Neural cell (in vitro differentiated cells): ENCODE results near the gene RNU1-3.
"Not testable (repeated sequence)": the region's sequence is repeated elsewhere in the genome, so short reads cannot be mapped to it uniquely, and the experiment has no call there.

Source experiments
- EZH2 ChIP-seq: fragments of 200-600, 300-800 bp; shearing (Covaris generic), sonication (generic); IDR thresholded peaks from 2 replicates; pipeline ENCODE4 v1.6.1; 2014; ENCODE audit warnings: antibody characterized with exemption, low read length, borderline replicate concordance, mild to moderate bottlenecking; ENCODE audit not compliant: insufficient read depth, poor library complexity, severe bottlenecking
- TF ChIP-seq, protein P1 (sequence below): fragments of 450-650 bp; IDR thresholded peaks from 2 replicates; pipeline ENCODE4 v1.5.1; 2014; ENCODE audit warnings: antibody characterized with exemption, mild to moderate bottlenecking, moderate library complexity; ENCODE audit not compliant: poor library complexity, severe bottlenecking

DNA sequence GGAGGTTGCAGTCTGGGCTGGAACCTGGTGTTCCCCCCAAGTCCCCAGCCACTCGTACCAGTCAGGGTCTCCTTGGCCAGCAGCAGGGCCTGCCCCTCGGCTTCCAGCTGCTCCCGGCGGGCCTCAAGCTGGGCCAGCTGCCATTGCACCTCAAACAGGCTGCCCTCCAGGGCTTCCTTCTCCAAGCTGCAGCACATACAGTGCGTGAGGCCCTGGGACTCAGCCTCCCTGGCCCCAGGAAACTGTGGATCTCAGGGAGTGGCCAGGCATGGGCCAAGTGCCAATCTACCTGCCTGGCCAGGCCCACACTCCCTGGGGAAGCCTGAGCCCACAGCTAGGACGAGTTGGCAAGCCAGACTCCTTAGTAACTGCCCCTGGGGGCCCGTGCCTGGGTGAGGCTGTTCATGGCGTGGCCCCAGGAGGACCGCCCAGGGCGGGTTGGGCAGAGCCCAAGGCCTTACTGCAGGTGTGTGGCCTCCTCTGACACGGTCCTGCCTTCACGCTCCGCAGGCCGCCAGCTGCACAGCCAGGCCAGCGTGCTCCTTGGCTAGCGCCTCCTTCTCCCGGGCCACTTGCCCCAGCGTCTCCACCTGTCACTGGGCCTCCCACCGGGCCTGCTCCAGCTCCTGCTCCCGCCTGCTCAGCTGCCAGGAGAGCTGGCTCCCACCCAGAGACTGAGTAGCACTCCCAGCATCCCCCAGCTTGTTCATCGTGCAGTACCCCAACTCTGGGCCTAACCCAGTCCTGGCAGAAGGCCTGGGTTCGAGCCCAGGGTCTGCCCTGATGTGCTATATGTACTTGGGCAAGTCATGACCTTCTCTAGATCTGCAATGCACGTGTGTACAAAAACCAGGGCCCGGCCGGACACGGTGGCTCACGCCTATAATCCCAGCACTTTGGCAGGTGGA, 42.7 kb downstream of the RNU1-3 start:
- not testable (repeated sequence) for TF ChIP-seq EZH2
- TF ChIP-seq, protein P1, sequence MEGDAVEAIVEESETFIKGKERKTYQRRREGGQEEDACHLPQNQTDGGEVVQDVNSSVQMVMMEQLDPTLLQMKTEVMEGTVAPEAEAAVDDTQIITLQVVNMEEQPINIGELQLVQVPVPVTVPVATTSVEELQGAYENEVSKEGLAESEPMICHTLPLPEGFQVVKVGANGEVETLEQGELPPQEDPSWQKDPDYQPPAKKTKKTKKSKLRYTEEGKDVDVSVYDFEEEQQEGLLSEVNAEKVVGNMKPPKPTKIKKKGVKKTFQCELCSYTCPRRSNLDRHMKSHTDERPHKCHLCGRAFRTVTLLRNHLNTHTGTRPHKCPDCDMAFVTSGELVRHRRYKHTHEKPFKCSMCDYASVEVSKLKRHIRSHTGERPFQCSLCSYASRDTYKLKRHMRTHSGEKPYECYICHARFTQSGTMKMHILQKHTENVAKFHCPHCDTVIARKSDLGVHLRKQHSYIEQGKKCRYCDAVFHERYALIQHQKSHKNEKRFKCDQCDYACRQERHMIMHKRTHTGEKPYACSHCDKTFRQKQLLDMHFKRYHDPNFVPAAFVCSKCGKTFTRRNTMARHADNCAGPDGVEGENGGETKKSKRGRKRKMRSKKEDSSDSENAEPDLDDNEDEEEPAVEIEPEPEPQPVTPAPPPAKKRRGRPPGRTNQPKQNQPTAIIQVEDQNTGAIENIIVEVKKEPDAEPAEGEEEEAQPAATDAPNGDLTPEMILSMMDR: not testable (repeated sequence)
